ENCODE data around the gene CERS4.

The CERS4 gene

GRCh38 chr19:8242211-8242821, 33.1 kb downstream of the CERS4 start:
- no peaks in the 10 kb centered on the region for H3K9me3 ChIP-seq (replicated peaks; ENCODE audit: insufficient read depth, low read length)
- no peak overlapping the region for H3K4me2 ChIP-seq (ENCODE audit: low read depth, low read length)
- H3F3A ChIP-seq (ENCODE audit: insufficient read depth, low read length) = no peaks in the 10 kb centered on the region
- H3K79me2 ChIP-seq (ENCODE audit: low read length) = no peaks in the 10 kb centered on the region
- no peaks in the 10 kb centered on the region for H3K36me3 ChIP-seq (replicated peaks; ENCODE audit: insufficient read depth, low read length)
- no peaks in the 10 kb centered on the region for H4K20me1 ChIP-seq (ENCODE audit: insufficient read depth, low read length)
- H3K4me1 ChIP-seq (ENCODE audit: low read length) = peaks cover 10% of the 10 kb centered on the region; the same call in 1 of the 2 replicates
- H3K27ac ChIP-seq (ENCODE audit: low read length) = no peak overlapping the region
- H3K4me3 ChIP-seq (ENCODE audit: low read length) = no peak overlapping the region
- H3K9me2 ChIP-seq (replicated peaks; ENCODE audit: insufficient read depth, low read length) = no peaks in the 10 kb centered on the region
- TF ChIP-seq EZH2phosphoT487 (IDR thresholded peaks at IDR 0.05; ENCODE audit: low read length) (no peak), CTCF (IDR thresholded peaks at IDR 0.05; ENCODE audit: low read length) (no peak), EZH2 (optimal IDR thresholded peaks at IDR 0.05; ENCODE audit: low read depth, low read length) (no peak)
- no peak overlapping the region for H3K9ac ChIP-seq (ENCODE audit: low read length)
- H3K27me3 ChIP-seq (replicated peaks; ENCODE audit: insufficient read depth, low read length) = peaks cover 60% of the 10 kb centered on the region
- DNase-seq = no peak
- H2AFZ ChIP-seq (ENCODE audit: low read length) = no peak overlapping the region

GRCh38 chr19:8243146-8243545, 34.0 kb downstream of the CERS4 start:
- Histone ChIP-seq H3K27me3 (replicated peaks; ENCODE audit: insufficient read depth, low read length) (peaks cover 62% of the 10 kb centered on the region), H3K4me1 (ENCODE audit: low read length) (peaks cover 10% of the 10 kb centered on the region; the same call in 1 of the 2 replicates), H3K36me3 (replicated peaks; ENCODE audit: insufficient read depth, low read length) (no peaks in the 10 kb centered on the region), H2AFZ (ENCODE audit: low read length) (no peak overlapping the region), H3K4me2 (ENCODE audit: low read depth, low read length) (no peak overlapping the region), H3F3A (ENCODE audit: insufficient read depth, low read length) (no peaks in the 10 kb centered on the region), H3K79me2 (ENCODE audit: low read length) (no peaks in the 10 kb centered on the region), H3K27ac (ENCODE audit: low read length) (no peak overlapping the region), H4K20me1 (ENCODE audit: insufficient read depth, low read length) (no peaks in the 10 kb centered on the region), H3K9me3 (replicated peaks; ENCODE audit: insufficient read depth, low read length) (no peaks in the 10 kb centered on the region), H3K9me2 (replicated peaks; ENCODE audit: insufficient read depth, low read length) (no peaks in the 10 kb centered on the region), H3K9ac (ENCODE audit: low read length) (no peak overlapping the region), H3K4me3 (ENCODE audit: low read length) (no peak overlapping the region)
- TF ChIP-seq CTCF (IDR thresholded peaks at IDR 0.05; ENCODE audit: low read length) (no peak), EZH2 (optimal IDR thresholded peaks at IDR 0.05; ENCODE audit: low read depth, low read length) (no peak), EZH2phosphoT487 (IDR thresholded peaks at IDR 0.05; ENCODE audit: low read length) (no peak)
- no peak for DNase-seq

DNA sequence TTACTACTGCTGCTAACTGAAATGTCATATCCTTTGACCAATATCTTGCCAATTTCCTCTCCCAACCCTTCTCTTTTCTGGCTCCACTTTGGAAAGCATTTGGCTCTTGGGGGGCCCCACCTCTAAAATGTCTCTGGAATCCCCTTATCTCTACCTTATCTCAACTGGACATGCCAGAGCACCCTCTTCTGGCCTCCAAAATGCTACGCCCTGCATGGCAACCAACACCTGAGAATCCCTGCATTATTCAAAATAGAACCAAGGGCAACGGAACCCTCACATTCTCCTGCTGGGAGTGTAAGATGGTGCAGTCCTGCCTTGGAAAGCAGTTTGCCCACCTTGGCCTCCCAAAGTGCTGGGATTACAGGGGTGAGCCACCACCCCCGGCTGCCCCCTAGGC, 35.3 kb downstream of the CERS4 start:
- no peaks in the 10 kb centered on the region for H3K9me3 ChIP-seq (replicated peaks; ENCODE audit: insufficient read depth, low read length)
- no peak overlapping the region for H3K4me2 ChIP-seq (ENCODE audit: low read depth, low read length)
- H3K4me3 ChIP-seq (ENCODE audit: low read length) = no peak overlapping the region
- peaks cover 65% of the 10 kb centered on the region for H3K27me3 ChIP-seq (replicated peaks; ENCODE audit: insufficient read depth, low read length)
- H3K27ac ChIP-seq (ENCODE audit: low read length) = no peak overlapping the region
- no peaks in the 10 kb centered on the region for H4K20me1 ChIP-seq (ENCODE audit: insufficient read depth, low read length)
- H3K4me1 ChIP-seq (ENCODE audit: low read length) = peaks cover 10% of the 10 kb centered on the region; the same call in 1 of the 2 replicates
- no peak overlapping the region for H2AFZ ChIP-seq (ENCODE audit: low read length)
- no peaks in the 10 kb centered on the region for H3K36me3 ChIP-seq (replicated peaks; ENCODE audit: insufficient read depth, low read length)
- H3K9me2 ChIP-seq (replicated peaks; ENCODE audit: insufficient read depth, low read length) = no peaks in the 10 kb centered on the region
- no peak for DNase-seq
- TF ChIP-seq EZH2phosphoT487 (IDR thresholded peaks at IDR 0.05; ENCODE audit: low read length) (no peak), CTCF (IDR thresholded peaks at IDR 0.05; ENCODE audit: low read length) (no peak), EZH2 (optimal IDR thresholded peaks at IDR 0.05; ENCODE audit: low read depth, low read length) (no peak)
- no peaks in the 10 kb centered on the region for H3K79me2 ChIP-seq (ENCODE audit: low read length)
- no peaks in the 10 kb centered on the region for H3F3A ChIP-seq (ENCODE audit: insufficient read depth, low read length)
- no peak overlapping the region for H3K9ac ChIP-seq (ENCODE audit: low read length)

Data from MM.1S (cell line).